GM23248 (cell line): ENCODE results near the gene ANKRD13C.

Experiments
- EZH2 ChIP-seq: fragments of 200-600 bp; sonication (generic); IDR thresholded peaks from 2 replicates; pipeline ENCODE4 v1.6.1; 2018; ENCODE audit warnings: antibody characterized with exemption, mild to moderate bottlenecking; ENCODE audit not compliant: insufficient read depth, poor library complexity, severe bottlenecking
- EZH2phosphoT487 ChIP-seq: fragments of 200-600 bp; sonication (generic); IDR thresholded peaks from 2 replicates; pipeline ENCODE4 v1.6.1; 2018; ENCODE audit warnings: antibody characterized with exemption, moderate library complexity, mild to moderate bottlenecking, low read depth; ENCODE audit not compliant: insufficient read depth

DNA sequence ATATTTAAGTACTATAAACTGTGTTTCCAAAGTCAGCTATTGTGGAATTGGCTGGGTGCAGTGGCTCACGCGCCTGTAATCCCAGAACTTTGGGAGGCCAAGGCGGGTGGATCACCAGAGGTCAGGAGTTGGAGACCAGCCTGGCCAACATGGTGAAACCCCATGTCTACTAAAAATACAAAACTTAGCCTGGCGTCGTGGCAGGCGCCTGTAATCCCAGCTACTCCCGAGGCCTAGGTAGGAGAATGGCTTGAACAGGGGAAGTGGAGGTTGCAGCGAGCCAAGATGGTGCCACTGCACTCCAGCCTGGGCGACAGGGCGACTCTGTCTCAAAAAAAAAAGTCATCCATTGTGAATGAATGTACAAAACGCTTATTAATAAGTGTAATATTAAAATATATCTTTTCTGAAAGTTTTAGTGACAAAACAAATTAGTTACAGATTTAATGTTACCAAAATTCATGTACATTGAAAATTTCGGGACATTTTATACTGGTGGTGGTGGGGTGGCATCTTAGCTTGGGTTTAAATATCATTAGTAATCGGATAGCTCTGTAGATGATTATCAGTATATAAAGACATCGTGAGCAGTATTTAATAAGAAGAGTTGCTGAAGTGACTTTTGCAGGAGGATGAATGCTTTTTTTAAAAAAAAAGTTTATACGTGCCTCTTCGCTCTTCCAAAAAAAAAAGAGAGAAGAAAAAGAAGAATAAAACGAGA, 133.8 kb downstream of the ANKRD13C start:
- TF ChIP-seq EZH2phosphoT487: no peak
- no peak for TF ChIP-seq EZH2
